Fibroblast of the aortic adventitia (primary cell): ENCODE data around the gene SELL. TPM values are rescaled to one million over a fixed set of nuclear protein-coding genes. Genes with fewer than 3 reads are reported as not detected.
"Not testable (repeated sequence)": the region's sequence is repeated elsewhere in the genome, so short reads cannot be mapped to it uniquely, and the experiment has no call there.

Source experiments
- DNase-seq: peaks from one replicate; pipeline ENCODE4 v3.0.0-alpha.2; 2010; ENCODE audit warnings: low read depth
- H3K4me3 ChIP-seq: 2 replicates; pipeline ENCODE4 v1.5.1; 2011; ENCODE audit warnings: low read depth, mild to moderate bottlenecking, control low read depth, low read length, moderate library complexity
- CTCF ChIP-seq: IDR thresholded peaks from 2 replicates; pipeline ENCODE4 v1.5.1; 2011; ENCODE audit warnings: mild to moderate bottlenecking, low read length, control low read depth, inconsistent platforms; ENCODE audit not compliant: insufficient read depth
- total RNA-seq: library from RNA; depleted of rRNA; stranded (reverse); fragments of >200 nt; gene quantifications from 2 replicates; pipeline ENCODE4 v1.2.3, GENCODE V29; 2012; ENCODE audit warnings: low replicate concordance

Gene SELL
- total RNA-seq, 1 donor: 0.27 TPM

- no peak overlapping the region for H3K4me3 ChIP-seq
- DNase-seq: no peak
- TF ChIP-seq CTCF: no peak
These were observed 14.9 kb downstream of the SELL start for GRCh38 chr1:169696273-169697100.

- DNase-seq: no peak
- no peak overlapping the region for H3K4me3 ChIP-seq
- no peak for TF ChIP-seq CTCF
These were observed 16.9 kb downstream of the SELL start for GRCh38 chr1:169694304-169695075.

- DNase-seq: no peak
- H3K4me3 ChIP-seq: no peak overlapping the region
- TF ChIP-seq CTCF: no peak
These were observed 18.5 kb downstream of the SELL start for GRCh38 chr1:169692756-169693460.

GRCh38 chr1:169690489-169690888 lies 20.9 kb downstream of the SELL start:
- TF ChIP-seq CTCF: no peak
- H3K4me3 ChIP-seq: no peak overlapping the region
- DNase-seq: no peak

GRCh38 chr1:169689395-169689794 lies 22.0 kb downstream of the SELL start:
- TF ChIP-seq CTCF: no peak
- no peak for DNase-seq
- H3K4me3 ChIP-seq: no peak overlapping the region

- DNase-seq, H3K4me3 ChIP-seq: not testable (repeated sequence)
These were observed 23.0 kb downstream of the SELL start for GRCh38 chr1:169688377-169688776.

- no peak for TF ChIP-seq CTCF
- H3K4me3 ChIP-seq: no peak overlapping the region
- DNase-seq: no peak
These were observed 27.8 kb downstream of the SELL start for GRCh38 chr1:169683661-169684060.

- not testable (repeated sequence) for H3K4me3 ChIP-seq, DNase-seq
These were observed 28.3 kb downstream of the SELL start for GRCh38 chr1:169683168-169683567.
